BE2C (cell line): ENCODE measurements around the gene SSNA1.

Experiments
- DNase-seq: peaks from one replicate; pipeline ENCODE4 v3.0.0-alpha.2; 2020
- H3K27me3 ChIP-seq: fragments of 250-450 bp; sonication (Bioruptor Pico); 2 replicates; pipeline ENCODE4 v1.5.1; 2020; ENCODE audit warnings: mild to moderate bottlenecking
- H3K36me3 ChIP-seq: fragments of 250-450 bp; sonication (Bioruptor Pico); 2 replicates; pipeline ENCODE4 v1.5.1; 2020; ENCODE audit warnings: mild to moderate bottlenecking
- H3K4me1 ChIP-seq: fragments of 250-450 bp; sonication (Bioruptor Pico); 2 replicates; pipeline ENCODE4 v1.5.1; 2020
- H3K4me3 ChIP-seq: 2 replicates; pipeline ENCODE4 v1.5.1; 2011; ENCODE audit warnings: low read depth, low read length
- H3K9me3 ChIP-seq: fragments of 250-450 bp; sonication (Bioruptor Pico); 2 replicates; pipeline ENCODE4 v1.5.1; 2020
- CTCF ChIP-seq: IDR thresholded peaks from 2 replicates; pipeline ENCODE4 v1.5.1; 2012; ENCODE audit warnings: mild to moderate bottlenecking, low read depth, low read length

SSNA1 gene

GRCh38 chr9:137187386-137187785, 1.1 kb upstream of the SSNA1 start:
- H3K27me3 ChIP-seq: no peaks in the 10 kb centered on the region
- no peak for DNase-seq
- no peak for TF ChIP-seq CTCF
- H3K9me3 ChIP-seq: no peaks in the 10 kb centered on the region
- peaks cover 17% of the 10 kb centered on the region for H3K36me3 ChIP-seq
- no peaks in the 10 kb centered on the region for H3K4me1 ChIP-seq
- H3K4me3 ChIP-seq: peak overlapping the region; percentile 99

- Histone ChIP-seq H3K36me3 (peaks cover 12% of the 10 kb centered on the region), H3K9me3 (no peaks in the 10 kb centered on the region), H3K4me1 (no peaks in the 10 kb centered on the region), H3K27me3 (no peaks in the 10 kb centered on the region), H3K4me3 (peak overlapping the region; percentile 99)
- DNase-seq: no peak
- TF ChIP-seq CTCF: no peak
Measured at GRCh38 chr9:137188086-137188489, 388 bp upstream of the SSNA1 start.

- H3K27me3 ChIP-seq: no peaks in the 10 kb centered on the region
- peak overlapping the region; percentile 99 for H3K4me3 ChIP-seq
- DNase-seq: no peak
- H3K36me3 ChIP-seq: peaks cover 4% of the 10 kb centered on the region; the same call in 1 of the 2 replicates
- no peaks in the 10 kb centered on the region for H3K4me1 ChIP-seq
- TF ChIP-seq CTCF: no peak
- H3K9me3 ChIP-seq: no peaks in the 10 kb centered on the region
Measured at GRCh38 chr9:137189297-137190295, 1.1 kb downstream of the SSNA1 start.

- no peak for DNase-seq
- no peak overlapping the region for H3K4me3 ChIP-seq
- H3K4me1 ChIP-seq: peaks cover 4% of the 10 kb centered on the region
- H3K36me3 ChIP-seq: peaks cover 4% of the 10 kb centered on the region; the same call in 1 of the 2 replicates
- no peaks in the 10 kb centered on the region for H3K9me3 ChIP-seq
- H3K27me3 ChIP-seq: no peaks in the 10 kb centered on the region
- TF ChIP-seq CTCF: peak; percentile 12; the same call in 1 of the 2 replicates
Measured at GRCh38 chr9:137190315-137190856, 1.9 kb downstream of the SSNA1 start.

GRCh38 chr9:137191245-137191644, 2.8 kb downstream of the SSNA1 start:
- Histone ChIP-seq H3K4me3 (no peak overlapping the region), H3K36me3 (peaks cover 4% of the 10 kb centered on the region; the same call in 1 of the 2 replicates), H3K9me3 (no peaks in the 10 kb centered on the region), H3K4me1 (peaks cover 4% of the 10 kb centered on the region), H3K27me3 (no peaks in the 10 kb centered on the region)
- DNase-seq: no peak
- TF ChIP-seq CTCF: no peak
